Chondrocyte (in vitro differentiated cells): Measurements from ENCODE around the gene REPS1. TPM values are rescaled to one million over a fixed set of nuclear protein-coding genes. Genes with fewer than 3 reads are reported as not detected.

Source experiments
- DNase-seq: peaks from one replicate; pipeline ENCODE4 v3.0.0; 2021; ENCODE audit warnings: mixed read lengths, low spot score
- H3K27ac Mint-ChIP-seq: one replicate; pipeline ENCODE4 v1.8.0; 2021; ENCODE audit warnings: mild to moderate bottlenecking, moderate library complexity, mixed read lengths; ENCODE audit not compliant: unreplicated experiment
- H3K27me3 Mint-ChIP-seq: 2 replicates; pipeline ENCODE4 v1.8.0; 2021; ENCODE audit warnings: low read depth, mixed read lengths
- H3K36me3 Mint-ChIP-seq: 2 replicates; pipeline ENCODE4 v1.8.0; 2021; ENCODE audit warnings: low read depth, mixed read lengths
- H3K4me1 Mint-ChIP-seq: 2 replicates; pipeline ENCODE4 v1.8.0; 2021; ENCODE audit warnings: low read depth, mild to moderate bottlenecking, mixed read lengths
- H3K4me3 Mint-ChIP-seq: one replicate; pipeline ENCODE4 v1.8.0; 2021; ENCODE audit warnings: mild to moderate bottlenecking, moderate library complexity, mixed read lengths; ENCODE audit not compliant: unreplicated experiment
- H3K9me3 Mint-ChIP-seq: 2 replicates; pipeline ENCODE4 v1.8.0; 2021; ENCODE audit warnings: low read depth, mixed read lengths
- CTCF ChIP-seq: fragments of 200-600 bp; sonication (generic); IDR thresholded peaks from 2 replicates; pipeline ENCODE4 v1.5.0; 2021; ENCODE audit warnings: antibody characterized with exemption, mild to moderate bottlenecking, moderate library complexity
- total RNA-seq: library from RNA; stranded (reverse); gene quantifications from 3 replicates; pipeline ENCODE4 v1.2.1, GENCODE V29; 2021

REPS1 gene
- total RNA-seq, 1 donor from 2014 or later, result 26.5 TPM

GRCh38 chr6:139011980-139012379 lies 23.9 kb upstream of the REPS1 start:
- H3K27ac Mint-ChIP-seq, result no peak overlapping the region
- H3K9me3 Mint-ChIP-seq, result no peaks in the 10 kb centered on the region
- DNase-seq, result no peak
- no peak for TF ChIP-seq CTCF
- peaks cover 4% of the 10 kb centered on the region for H3K27me3 Mint-ChIP-seq
- H3K4me3 Mint-ChIP-seq, result no peak overlapping the region
- H3K36me3 Mint-ChIP-seq, result no peaks in the 10 kb centered on the region
- no peaks in the 10 kb centered on the region for H3K4me1 Mint-ChIP-seq

GRCh38 chr6:139010674-139011073 lies 22.6 kb upstream of the REPS1 start:
- H3K27me3 Mint-ChIP-seq, result peaks cover 4% of the 10 kb centered on the region

GRCh38 chr6:139008117-139008516 lies 20.1 kb upstream of the REPS1 start:
- no peak overlapping the region for H3K4me3 Mint-ChIP-seq
- H3K27me3 Mint-ChIP-seq, result peaks cover 2% of the 10 kb centered on the region
- TF ChIP-seq CTCF, result no peak
- no peaks in the 10 kb centered on the region for H3K36me3 Mint-ChIP-seq
- no peak for DNase-seq
- no peaks in the 10 kb centered on the region for H3K4me1 Mint-ChIP-seq
- H3K27ac Mint-ChIP-seq, result no peak overlapping the region
- no peaks in the 10 kb centered on the region for H3K9me3 Mint-ChIP-seq

More at GRCh38 chr6:139010674-139011073, 22.6 kb upstream of the REPS1 start:
- TF ChIP-seq CTCF, result no peak
- Mint-ChIP-seq H3K4me3 (no peak overlapping the region), H3K4me1 (no peaks in the 10 kb centered on the region), H3K27ac (no peak overlapping the region), H3K9me3 (no peaks in the 10 kb centered on the region), H3K36me3 (no peaks in the 10 kb centered on the region)
- DNase-seq, result no peak

GRCh38 chr6:139007428-139007827 lies 19.4 kb upstream of the REPS1 start:
- no peak for DNase-seq
- Mint-ChIP-seq H3K4me3 (no peak overlapping the region), H3K27me3 (no peaks in the 10 kb centered on the region), H3K36me3 (no peaks in the 10 kb centered on the region), H3K4me1 (no peaks in the 10 kb centered on the region), H3K27ac (no peak overlapping the region), H3K9me3 (no peaks in the 10 kb centered on the region)
- TF ChIP-seq CTCF, result no peak

- Mint-ChIP-seq H3K36me3 (no peaks in the 10 kb centered on the region), H3K27me3 (no peaks in the 10 kb centered on the region), H3K4me1 (no peaks in the 10 kb centered on the region), H3K27ac (no peak overlapping the region), H3K9me3 (no peaks in the 10 kb centered on the region), H3K4me3 (no peak overlapping the region)
- DNase-seq, result no peak
- no peak for TF ChIP-seq CTCF
These were observed 18.4 kb upstream of the REPS1 start for GRCh38 chr6:139006477-139006876.
